H1 (cell line): ENCODE data around the gene LIF. TPM values are rescaled to one million over a fixed set of nuclear protein-coding genes. Genes with fewer than 3 reads are reported as not detected.

Source experiments
- CTCF ChIA-PET: fragments of 300-600 bp; sonication (Branson Sonifier 250); formaldehyde crosslinking; loops from one replicate; lab custom pipeline; 2021; ENCODE audit not compliant: partially characterized antibody; lab: Charles Lee
- POLR2A ChIA-PET: fragments of 300-600 bp; sonication (Branson Sonifier 250); formaldehyde crosslinking; loops from one replicate; lab custom pipeline; 2021; ENCODE audit warnings: inconsistent platforms; ENCODE audit not compliant: partially characterized antibody; lab: Charles Lee
- DNase-seq, 2 experiments: peaks; one replicate each; pipeline versions ENCODE4 v3.0.0 to v3.0.0-alpha.2; 2010 to 2022; ENCODE audit warnings: low spot score in 2 of 2, low read depth in 1 of 2, mixed read lengths in 1 of 2
- FAIRE-seq: peaks from 2 replicates; lab custom pipeline; 2011; peaks lifted over from hg19 to GRCh38; lab: Jason Lieb, UNC
- H2AFZ ChIP-seq: 2 replicates; pipeline ENCODE4 v1.8.1; 2012; ENCODE audit warnings: low read length, inconsistent platforms
- H2AK5ac ChIP-seq: 2 replicates; pipeline ENCODE4 v1.6.1; 2013; ENCODE audit warnings: low read depth, low read length
- H2BK120ac ChIP-seq: replicated peaks from 2 replicates; pipeline ENCODE3; 2013; ENCODE audit warnings: low read depth, low read length, inconsistent platforms
- H2BK12ac ChIP-seq: 2 replicates; pipeline ENCODE4 v1.6.1; 2013; ENCODE audit warnings: low read depth, low read length
- H2BK15ac ChIP-seq: 2 replicates; pipeline ENCODE4 v1.6.1; 2013; ENCODE audit warnings: low read length
- H2BK20ac ChIP-seq: 2 replicates; pipeline ENCODE4 v1.6.1; 2013; ENCODE audit warnings: low read length
- H2BK5ac ChIP-seq: 2 replicates; pipeline ENCODE4 v1.6.1; 2013; ENCODE audit warnings: low read depth, low read length
- H3K14ac ChIP-seq: 2 replicates; pipeline ENCODE4 v1.6.1; 2013; ENCODE audit warnings: inconsistent platforms; ENCODE audit not compliant: insufficient read length
- H3K18ac ChIP-seq: 2 replicates; pipeline ENCODE4 v1.6.1; 2013; ENCODE audit warnings: low read length; ENCODE audit errors: extremely low read depth
- H3K23ac ChIP-seq: 2 replicates; pipeline ENCODE4 v1.6.1; 2013; ENCODE audit warnings: inconsistent platforms; ENCODE audit not compliant: insufficient read length
- H3K23me2 ChIP-seq: 2 replicates; pipeline ENCODE4 v1.6.1; 2013; ENCODE audit warnings: low read depth, low read length
- H3K27ac ChIP-seq: 2 replicates; pipeline ENCODE4 v1.6.1; 2011; ENCODE audit warnings: low read depth, low read length, inconsistent platforms
- H3K27me3 ChIP-seq, 4 experiments: replicated peaks in 1 of 4; 1 replicate in 1 of 4; 2 replicates in 3 of 4; pipeline versions ENCODE4 v1.6.1 to v1.8.1; 2011 to 2013; ENCODE audit warnings: low read length in 3 of 4, mild to moderate bottlenecking in 3 of 4, inconsistent platforms in 2 of 4, mixed read lengths in 2 of 4, moderate library complexity in 1 of 4; ENCODE audit not compliant: control insufficient read depth in 3 of 4, insufficient read depth in 3 of 4; ENCODE audit errors: extremely low read depth in 1 of 4
- H3K36me3 ChIP-seq, 4 experiments: 2 replicates each; pipeline versions ENCODE4 v1.6.1 to v1.8.1; 2011 to 2013; ENCODE audit warnings: mild to moderate bottlenecking in 4 of 4, low read length in 3 of 4, moderate library complexity in 2 of 4, control low read depth in 1 of 4, inconsistent platforms in 1 of 4; ENCODE audit not compliant: insufficient read depth in 4 of 4, control insufficient read depth in 2 of 4
- H3K4ac ChIP-seq: replicated peaks from 2 replicates; pipeline ENCODE3; 2013; ENCODE audit warnings: low read length, low read depth, mixed read lengths, inconsistent platforms; ENCODE audit not compliant: insufficient read length
- H3K4me1 ChIP-seq, 4 experiments: replicated peaks in 1 of 4; 1 replicate in 1 of 4; 2 replicates in 3 of 4; pipeline versions ENCODE4 v1.6.1 to v1.8.1; 2011 to 2013; ENCODE audit warnings: low read length in 3 of 4, inconsistent platforms in 2 of 4, mixed read lengths in 1 of 4; ENCODE audit not compliant: insufficient read depth in 4 of 4, control insufficient read depth in 3 of 4
- H3K4me2 ChIP-seq, 2 experiments: 2 replicates each; pipeline versions ENCODE4 v1.6.1 to v1.8.1; 2011 to 2013; ENCODE audit warnings: low read depth in 2 of 2, low read length in 2 of 2, control low read depth in 1 of 2, inconsistent platforms in 1 of 2, mild to moderate bottlenecking in 1 of 2; ENCODE audit not compliant: insufficient read depth in 1 of 2
- H3K4me3 ChIP-seq, 4 experiments: fragments of 200-600, 300-600 bp in 1 of 4; sonication (generic), shearing (Covaris generic), sonication (Bioruptor Twin) in 1 of 4; 2 replicates each; pipeline versions ENCODE4 v1.5.1 to v1.8.1; 2011 to 2016; ENCODE audit warnings: low read length in 4 of 4, low read depth in 3 of 4, control low read depth in 2 of 4, inconsistent platforms in 2 of 4, mild to moderate bottlenecking in 2 of 4, mixed read lengths in 1 of 4, moderate library complexity in 1 of 4; ENCODE audit not compliant: insufficient read depth in 2 of 4; ENCODE audit errors: extremely low read depth in 1 of 4
- H3K56ac ChIP-seq: replicated peaks from 2 replicates; pipeline ENCODE3; 2013; ENCODE audit warnings: low read depth, mild to moderate bottlenecking, mixed read lengths, low read length, inconsistent platforms; ENCODE audit not compliant: insufficient read length
- H3K79me1 ChIP-seq: 2 replicates; pipeline ENCODE4 v1.6.1; 2013; ENCODE audit warnings: low read depth, low read length, control low read depth
- H3K79me2 ChIP-seq, 2 experiments: 2 replicates each; pipeline versions ENCODE4 v1.6.1 to v1.8.1; 2012 to 2013; ENCODE audit warnings: low read length in 2 of 2, mild to moderate bottlenecking in 2 of 2, inconsistent platforms in 1 of 2; ENCODE audit not compliant: insufficient read depth in 2 of 2, control insufficient read depth in 1 of 2
- H3K9ac ChIP-seq, 4 experiments: replicated peaks in 1 of 4; 1 replicate in 1 of 4; 2 replicates in 3 of 4; pipeline versions ENCODE4 v1.6.1 to v1.8.1; 2011 to 2013; ENCODE audit warnings: low read depth in 3 of 4, low read length in 3 of 4, control low read depth in 2 of 4, mild to moderate bottlenecking in 2 of 4, moderate library complexity in 2 of 4, inconsistent platforms in 1 of 4; ENCODE audit errors: extremely low read depth in 1 of 4
- H3K9me3 ChIP-seq, 2 experiments: 2 replicates each; pipeline versions ENCODE4 v1.6.1 to v1.8.1; 2012 to 2013; ENCODE audit warnings: mild to moderate bottlenecking in 2 of 2, moderate library complexity in 2 of 2, control low read depth in 1 of 2, inconsistent platforms in 1 of 2, low read depth in 1 of 2, low read length in 1 of 2, mixed read lengths in 1 of 2; ENCODE audit not compliant: insufficient read depth in 2 of 2
- H4K20me1 ChIP-seq, 2 experiments: replicated peaks in 1 of 2; 2 replicates each; pipeline versions ENCODE3 to v1.8.1; 2011 to 2013; ENCODE audit warnings: inconsistent platforms in 2 of 2, low read length in 2 of 2, mild to moderate bottlenecking in 1 of 2; ENCODE audit not compliant: insufficient read depth in 2 of 2, control insufficient read depth in 1 of 2
- H4K5ac ChIP-seq: 2 replicates; pipeline ENCODE4 v1.6.1; 2013; ENCODE audit warnings: low read length, low read depth, mixed read lengths, inconsistent platforms; ENCODE audit not compliant: insufficient read length
- H4K8ac ChIP-seq: 2 replicates; pipeline ENCODE4 v1.8.0; 2013; ENCODE audit warnings: mild to moderate bottlenecking, moderate library complexity, low read length, inconsistent platforms; ENCODE audit not compliant: insufficient read depth; ENCODE audit errors: extremely low read depth
- H4K91ac ChIP-seq: replicated peaks from 2 replicates; pipeline ENCODE3; 2013; ENCODE audit warnings: low read length, mixed read lengths, inconsistent platforms; ENCODE audit not compliant: insufficient read length
- CBX8 ChIP-seq: fragments of 300-800, 300-1000 bp; sonication (generic); IDR thresholded peaks from 2 replicates; pipeline ENCODE4 v1.7.1; 2016; ENCODE audit warnings: low read depth, low read length, borderline replicate concordance
- CEBPB ChIP-seq: IDR thresholded peaks from 2 replicates; pipeline ENCODE4 v1.6.1; 2012; ENCODE audit warnings: low read depth, low read length
- E2F6 ChIP-seq: IDR thresholded peaks from 2 replicates; pipeline ENCODE4 v1.6.1; 2012; ENCODE audit warnings: inconsistent platforms
- EGR1 ChIP-seq: IDR thresholded peaks from 2 replicates; pipeline ENCODE4 v1.6.1; 2011; ENCODE audit warnings: low read depth, low read length, borderline replicate concordance
- GTF2F1 ChIP-seq: IDR thresholded peaks from 2 replicates; pipeline ENCODE4 v1.6.1; 2012; ENCODE audit warnings: low read depth, low read length, improper control_type of control experiment, borderline replicate concordance
- HDAC6 ChIP-seq: IDR thresholded peaks from one replicate; pipeline ENCODE4 v1.7.1; 2012; ENCODE audit warnings: low read depth, mild to moderate bottlenecking, inconsistent platforms, low read length, moderate library complexity
- RAD21 ChIP-seq, 2 experiments: IDR thresholded peaks in 1 of 2; conservative IDR thresholded peaks in 1 of 2; 2 replicates each; pipeline ENCODE4 v1.6.1; 2011; ENCODE audit warnings: low read depth in 2 of 2, low read length in 2 of 2, improper control_type of control experiment in 1 of 2, inconsistent platforms in 1 of 2, mild to moderate bottlenecking in 1 of 2, moderate library complexity in 1 of 2
- RXRA ChIP-seq: IDR thresholded peaks from 2 replicates; pipeline ENCODE4 v1.6.1; 2011; ENCODE audit warnings: low read depth, mild to moderate bottlenecking, low read length, moderate library complexity; ENCODE audit not compliant: insufficient read depth
- SIX5 ChIP-seq: IDR thresholded peaks from 2 replicates; pipeline ENCODE4 v1.6.1; 2011; ENCODE audit warnings: mild to moderate bottlenecking, low read depth, low read length
- TBP ChIP-seq: IDR thresholded peaks from 2 replicates; pipeline ENCODE4 v1.6.1; 2011; ENCODE audit warnings: low read depth, low read length, improper control_type of control experiment
- WGBS, 2 experiments: shearing (Covaris generic) in 1 of 2; methylation state at CpG; one replicate each; pipeline versions ENCODE4 v1.1.6 to v1.1.7; 2013 to 2015; ENCODE audit warnings: low lambda C conversion rate in 2 of 2, mixed read lengths in 2 of 2, inconsistent platforms in 1 of 2, low coverage in 1 of 2, missing lambda C conversion rate in 1 of 2; ENCODE audit not compliant: insufficient replicate concordance in 2 of 2, insufficient coverage in 1 of 2, insufficient read length in 1 of 2; ENCODE audit errors: extremely low coverage in 1 of 2, missing lambda C conversion rate in 1 of 2; 5-methylcytosine and 5-hydroxymethylcytosine counted together
- polyA plus RNA-seq, 7 experiments: library from polyadenylated mRNA; depleted of rRNA in 3 of 7; stranded (reverse) in 5 of 7; unstranded in 2 of 7; fragments of >200 nt in 5 of 7; fragments of 200-250 nt in 2 of 7; gene quantifications; 1 replicate in 5 of 7; 2 replicates in 1 of 7; 4 replicates in 1 of 7; pipeline versions ENCODE4 v1.2.1 to v1.2.3, GENCODE V29; 2011 to 2013; ENCODE audit warnings: missing spikeins in 2 of 7, mixed read lengths in 2 of 7
- total RNA-seq: library from RNA; stranded (reverse); fragmentation: NEBNext Ultra II Directional; extraction: Animal tissue kit (Norgen Biotek cat#: 25700); gene quantifications from 2 replicates; pipeline ENCODE4 v1.2.1, GENCODE V29; 2021
- TF ChIP-seq, protein P1 (sequence below): IDR thresholded peaks from 2 replicates; pipeline ENCODE4 v1.6.1; 2012; ENCODE audit warnings: inconsistent platforms
- TF ChIP-seq, protein P2 (sequence below): IDR thresholded peaks from 2 replicates; pipeline ENCODE4 v1.6.1; 2011; ENCODE audit warnings: low read length, improper control_type of control experiment

LIF gene
- total and polyA plus RNA-seq, 2 of the 8 experiments (the other 6 are each of a cell fraction or from before 2014, with no cell fraction given) = 3.3 to 3.5 TPM

DNA sequence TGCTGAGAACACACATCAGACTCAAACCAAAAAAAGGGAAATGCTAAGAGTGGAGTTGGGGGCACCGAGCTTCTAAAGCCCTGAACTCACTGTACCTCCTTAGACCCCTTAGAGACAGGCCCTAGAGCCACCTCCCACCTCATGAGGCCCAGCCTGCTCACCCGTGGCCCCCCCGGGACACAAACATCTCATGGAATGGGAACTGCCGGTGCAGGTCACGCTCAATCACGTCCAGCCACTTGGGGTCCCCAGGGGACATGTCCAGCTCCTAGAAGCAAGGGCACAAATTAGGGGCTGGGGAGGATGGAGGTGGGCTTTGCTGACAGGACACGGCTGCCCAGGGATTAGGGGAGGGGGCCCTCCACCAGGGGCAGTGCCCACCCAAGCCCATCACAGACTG is 49.0 kb upstream of the LIF start:
- Histone ChIP-seq H3K4me3 (no peak overlapping the region), H2BK5ac (no peak overlapping the region), H3K27me3 (no peaks in the 10 kb centered on the region), H3K36me3 (no peaks in the 10 kb centered on the region), H2BK20ac (no peak overlapping the region), H3K4ac (no peak overlapping the region), H4K91ac (no peak overlapping the region), H3K56ac (no peak overlapping the region), H3K18ac (no peak overlapping the region), H3K23me2 (no peaks in the 10 kb centered on the region), H2BK120ac (no peak overlapping the region), H3K9ac (no peak overlapping the region), H3K14ac (no peak overlapping the region)
- WGBS, 2 experiments = 72% methylated on average over 7 of the region's 7 CpGs; no CpG with 5 or more reads in 1 of the 2 experiments
- CTCF ChIA-PET = interaction anchor here (1.1 to 5.7 kb wide), 4 partner anchors 7 to 113 kb away, joined by 4 to 31 read pairs (median 15); partner anchors contain the start of genes CASTOR1 and TBC1D10A
- TF ChIP-seq GTF2F1 (no peak), E2F6 (no peak), SIX5 (no peak), RAD21 (IDR thresholded peaks at IDR 0.05 in 1 of 2, conservative IDR thresholded peaks at IDR 0.05 in 1 of 2; ENCODE audit: low read depth in 2 of 2, low read length in 2 of 2) (no peak), CBX8 (no peak), RXRA (no peak), EGR1 (no peak), TBP (no peak), CEBPB (no peak), HDAC6 (no peak)
- TF ChIP-seq, protein P1, sequence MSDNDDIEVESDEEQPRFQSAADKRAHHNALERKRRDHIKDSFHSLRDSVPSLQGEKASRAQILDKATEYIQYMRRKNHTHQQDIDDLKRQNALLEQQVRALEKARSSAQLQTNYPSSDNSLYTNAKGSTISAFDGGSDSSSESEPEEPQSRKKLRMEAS = no peak
- TF ChIP-seq, protein P2, sequence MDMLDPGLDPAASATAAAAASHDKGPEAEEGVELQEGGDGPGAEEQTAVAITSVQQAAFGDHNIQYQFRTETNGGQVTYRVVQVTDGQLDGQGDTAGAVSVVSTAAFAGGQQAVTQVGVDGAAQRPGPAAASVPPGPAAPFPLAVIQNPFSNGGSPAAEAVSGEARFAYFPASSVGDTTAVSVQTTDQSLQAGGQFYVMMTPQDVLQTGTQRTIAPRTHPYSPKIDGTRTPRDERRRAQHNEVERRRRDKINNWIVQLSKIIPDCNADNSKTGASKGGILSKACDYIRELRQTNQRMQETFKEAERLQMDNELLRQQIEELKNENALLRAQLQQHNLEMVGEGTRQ = no peak
- TF ChIP-seq, all 59 proteins: peak for 0
- Histone ChIP-seq H2BK15ac (no peak overlapping the region), H4K5ac (no peak overlapping the region), H3K4me1 (peaks cover 0 to 5% (median under 1%) of the 10 kb centered on the region in 4 experiments; a peak in 4 of 7 replicates), H4K20me1 (no peaks in the 10 kb centered on the region), H3K79me1 (no peaks in the 10 kb centered on the region), H3K27ac (no peak overlapping the region), H3K9me3 (no peaks in the 10 kb centered on the region), H4K8ac (no peak overlapping the region), H2AFZ (no peak overlapping the region), H3K4me2 (no peak overlapping the region), H2AK5ac (no peak overlapping the region), H3K79me2 (no peaks in the 10 kb centered on the region), H3K23ac (no peak overlapping the region), H2BK12ac (no peak overlapping the region)
- POLR2A ChIA-PET = interaction anchor here (1.3 kb wide), 1 partner anchor 61 kb away, joined by 3 read pairs; the partner anchor contains the start of gene SF3A1
- DNase-seq = no peak
- no peak for FAIRE-seq
